Amniotic stem cell (primary cell): ENCODE results near the gene ACP2.

ENCODE experiments used
- DNase-seq: peaks from one replicate; lab custom pipeline; 2025; lab: John Stamatoyannopoulos, UW

ACP2 gene

GRCh38 chr11:47268448-47269001 is 19.9 kb upstream of the ACP2 start:
- DNase-seq: no peak

GRCh38 chr11:47267876-47268275 is 19.3 kb upstream of the ACP2 start:
- DNase-seq: no peak

DNA sequence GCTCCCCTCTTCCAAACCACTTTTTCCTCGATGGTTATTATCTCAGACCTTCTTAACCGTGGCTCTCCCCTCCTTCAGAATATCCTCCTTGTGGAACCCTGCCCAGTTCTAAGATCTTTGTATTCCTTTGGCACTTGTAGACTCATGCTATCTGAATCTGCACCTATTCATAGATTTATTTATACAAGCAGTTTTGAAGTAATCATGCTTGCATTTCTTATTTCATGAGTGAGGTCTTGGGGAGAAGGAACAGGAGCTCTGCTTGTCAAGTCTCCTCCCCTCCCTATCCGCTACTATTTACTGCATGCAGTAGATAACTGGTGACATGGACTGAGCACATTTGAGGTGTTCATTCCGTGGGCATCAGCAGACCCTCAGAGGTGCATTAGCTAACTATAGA is 15.9 kb upstream of the ACP2 start:
- no peak for DNase-seq

DNA sequence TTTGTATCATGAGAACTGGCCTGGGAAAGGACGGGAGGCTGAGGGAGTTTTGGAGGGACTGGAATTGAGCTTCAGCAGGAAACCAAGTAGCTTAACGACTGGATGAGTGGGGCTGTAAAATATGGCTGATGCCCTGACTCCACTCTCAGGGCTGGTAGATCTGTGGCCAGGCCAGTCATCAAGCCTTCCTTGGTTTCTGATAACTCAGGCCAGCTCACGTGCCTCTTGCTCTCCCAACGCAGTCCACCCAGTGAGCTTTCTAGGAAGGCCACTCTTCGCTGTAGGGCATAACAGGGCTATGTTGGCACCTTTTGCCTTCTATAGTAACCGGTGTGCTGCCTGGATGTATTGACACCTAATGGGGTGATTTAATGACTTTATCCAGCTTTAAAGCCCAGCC is 15.5 kb upstream of the ACP2 start:
- no peak for DNase-seq

DNA sequence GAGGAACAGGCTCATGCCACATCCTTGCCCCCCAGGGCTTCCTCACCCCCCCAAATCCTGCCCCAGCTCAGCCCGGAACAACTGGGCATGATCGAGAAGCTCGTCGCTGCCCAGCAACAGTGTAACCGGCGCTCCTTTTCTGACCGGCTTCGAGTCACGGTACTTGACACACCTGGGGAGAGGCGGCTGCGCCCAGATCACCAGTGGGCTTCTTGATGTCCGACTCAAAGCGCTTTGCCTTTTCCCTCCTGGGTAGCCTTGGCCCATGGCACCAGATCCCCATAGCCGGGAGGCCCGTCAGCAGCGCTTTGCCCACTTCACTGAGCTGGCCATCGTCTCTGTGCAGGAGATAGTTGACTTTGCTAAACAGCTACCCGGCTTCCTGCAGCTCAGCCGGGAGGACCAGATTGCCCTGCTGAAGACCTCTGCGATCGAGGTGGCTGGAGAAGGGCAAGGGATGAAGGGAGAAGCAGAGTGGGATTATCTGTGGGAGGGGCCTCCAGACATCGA is 12.7 kb upstream of the ACP2 start:
- no peak for DNase-seq

- DNase-seq: no peak
Measured at GRCh38 chr11:47260366-47260765, 11.8 kb upstream of the ACP2 start.

- no peak for DNase-seq
Measured at GRCh38 chr11:47259232-47259977, 10.8 kb upstream of the ACP2 start.

- no peak for DNase-seq
Measured at GRCh38 chr11:47258317-47258902, 9.8 kb upstream of the ACP2 start.

GRCh38 chr11:47257517-47258316 is 9.1 kb upstream of the ACP2 start, which contains the start of gene NR1H3:
Gene NR1H3 (plus strand): TSS chr11:47257996. CDS start chr11:47259217, 1,221 bp downstream.
- DNase-seq: no peak

DNA sequence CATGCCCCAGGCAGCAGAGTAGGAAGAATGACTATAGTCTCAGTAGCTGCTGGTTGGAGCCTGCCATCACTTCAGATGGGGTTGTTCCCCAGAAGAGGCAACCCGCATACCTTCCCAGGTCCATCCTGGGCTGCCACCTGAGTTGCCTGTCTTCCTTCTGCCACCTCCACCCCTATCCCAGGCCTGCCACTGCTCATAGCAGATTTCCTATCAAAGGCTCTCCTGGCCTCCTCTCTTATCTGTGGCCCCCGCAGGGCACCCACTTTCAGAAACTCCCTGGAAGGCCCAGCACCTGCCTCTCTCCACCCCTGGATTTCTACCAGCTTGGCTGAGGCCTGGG is 8.5 kb upstream of the ACP2 start:
- DNase-seq: no peak

DNA sequence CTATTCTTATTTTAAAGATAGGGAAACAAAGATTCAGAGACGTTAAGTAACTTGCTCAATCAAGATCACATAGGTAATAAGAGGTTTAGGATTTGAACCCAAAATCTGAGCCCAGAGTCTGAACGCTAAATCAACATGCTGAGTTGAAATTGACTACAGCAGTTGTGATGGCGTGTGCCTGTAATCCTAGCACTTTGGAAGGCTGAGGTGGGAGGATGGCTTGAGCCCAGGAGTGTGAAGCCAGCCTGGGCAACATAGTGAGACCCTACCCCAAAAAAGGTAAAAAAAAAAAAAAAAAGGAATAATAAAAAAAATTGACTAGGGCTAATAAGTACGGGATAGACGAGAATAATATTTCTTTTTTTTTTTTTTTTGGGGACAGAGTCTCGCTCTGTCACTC is 7.8 kb upstream of the ACP2 start:
- no peak for DNase-seq

GRCh38 chr11:47254386-47254785 is 5.8 kb upstream of the ACP2 start:
- DNase-seq: no peak

- no peak for DNase-seq
Measured at GRCh38 chr11:47253660-47254059, 5.0 kb upstream of the ACP2 start.

GRCh38 chr11:47251751-47252150 is 3.1 kb upstream of the ACP2 start:
- no peak for DNase-seq

- no peak for DNase-seq
Measured at GRCh38 chr11:47249378-47249715, 733 bp upstream of the ACP2 start.

DNA sequence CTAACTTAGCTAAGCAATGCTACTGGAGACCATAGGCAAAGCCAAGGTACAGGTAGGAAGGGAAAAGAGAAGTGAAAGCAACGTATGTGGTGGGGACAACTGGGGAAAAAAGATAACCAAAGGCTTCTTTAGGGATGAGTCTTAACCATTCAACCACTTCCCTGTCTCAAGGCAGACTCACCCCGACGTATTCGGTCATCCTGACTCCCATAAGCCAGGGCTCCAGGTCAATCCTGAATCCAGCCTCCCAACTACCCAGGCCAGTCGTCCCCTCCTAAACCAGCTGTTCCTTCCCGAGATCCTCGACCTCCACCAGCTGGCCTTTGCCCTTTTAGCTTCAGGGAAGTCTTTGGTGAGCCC is 330 bp downstream of the ACP2 start:
- no peak for DNase-seq

DNA sequence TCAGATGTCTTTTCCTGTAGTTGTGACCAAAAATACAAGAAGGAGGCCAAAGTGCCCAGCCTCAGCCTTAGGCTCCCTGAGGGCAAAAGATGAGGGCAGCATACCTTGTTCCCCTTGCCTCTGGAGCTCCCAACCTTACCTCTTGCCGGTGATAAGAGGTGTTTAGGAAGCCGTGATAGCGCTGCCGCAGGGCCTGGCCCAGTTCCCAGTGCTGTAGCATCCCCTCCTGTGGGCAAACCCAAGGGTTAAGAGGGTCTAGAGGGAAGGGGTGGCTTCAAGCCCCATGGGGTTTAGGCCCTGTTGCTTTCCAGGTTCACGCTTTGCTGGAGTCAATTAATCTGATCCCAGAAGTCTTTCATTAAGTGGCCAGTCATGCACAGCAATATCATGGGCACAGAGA is 1.1 kb downstream of the ACP2 start:
- DNase-seq: no peak

- no peak for DNase-seq
Measured at GRCh38 chr11:47245611-47246357, 2.8 kb downstream of the ACP2 start.

DNA sequence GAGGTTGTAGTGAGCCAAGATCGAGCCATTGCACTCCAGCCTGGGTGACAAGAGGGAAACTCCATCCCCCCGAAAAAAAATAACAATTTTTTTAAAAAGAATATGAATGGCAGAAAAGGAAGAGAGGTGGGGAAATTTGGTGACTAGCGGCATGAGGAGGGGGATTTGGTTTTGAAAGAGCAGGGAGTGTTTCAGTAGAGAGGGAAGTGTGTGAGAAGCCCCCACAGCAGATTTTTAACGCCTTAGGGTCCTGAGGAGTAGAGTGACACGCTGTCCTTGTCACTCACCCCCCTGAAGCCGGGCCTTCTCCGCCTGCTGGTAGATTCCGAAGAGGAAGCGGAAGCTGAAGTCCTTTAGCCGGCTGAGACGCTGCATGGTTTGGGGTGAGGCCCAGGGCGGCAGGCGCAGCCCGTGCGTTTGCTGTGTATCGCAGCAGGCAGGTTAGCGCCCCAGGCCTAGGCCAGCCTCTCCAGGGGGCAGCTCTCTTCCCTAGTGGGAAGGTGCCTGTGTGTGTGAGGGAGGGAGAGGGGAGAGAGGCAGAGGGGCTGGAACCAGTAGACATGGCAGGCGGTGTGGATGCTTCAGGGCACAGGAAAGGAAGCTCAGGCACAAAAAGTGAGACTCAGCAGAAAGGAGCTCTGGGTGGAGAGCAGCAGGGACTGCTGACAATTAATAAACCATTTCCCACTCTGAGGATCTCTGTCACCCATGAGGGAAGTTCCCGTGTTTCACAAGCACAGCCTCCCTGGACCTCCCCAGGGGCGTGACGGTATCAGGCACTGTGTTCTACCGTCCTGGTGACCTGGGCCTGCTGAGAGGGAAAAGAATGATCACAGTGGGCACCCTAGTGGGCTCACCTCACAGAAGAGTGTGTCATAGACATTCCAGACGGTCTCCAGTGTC is 3.9 kb downstream of the ACP2 start:
- no peak for DNase-seq

GRCh38 chr11:47243454-47243853 is 5.2 kb downstream of the ACP2 start:
- DNase-seq: no peak

GRCh38 chr11:47242596-47243192 is 5.9 kb downstream of the ACP2 start:
- DNase-seq: no peak
